GM18505 (cell line): ENCODE data around the gene AKIRIN1.
"Not testable (repeated sequence)": the region's sequence is repeated elsewhere in the genome, so short reads cannot be mapped to it uniquely, and the experiment has no call there.

ENCODE experiments used
- ATAC-seq: cut with Tn5 transposase; IDR thresholded peaks from one replicate; pipeline ENCODE4 v1.9.1; 2021; ENCODE audit not compliant: unreplicated experiment
- POLR2A ChIP-seq: IDR thresholded peaks from 4 replicates; pipeline ENCODE4 v1.6.1; 2011; ENCODE audit warnings: borderline replicate concordance; ENCODE audit not compliant: insufficient read depth, insufficient read length; ENCODE audit errors: extremely low read depth

AKIRIN1 gene

GRCh38 chr1:38989979-38990378 is 1.1 kb upstream of the AKIRIN1 start:
- TF ChIP-seq POLR2A, result no peak
- ATAC-seq, result no peak

GRCh38 chr1:38990386-38990737 is 714 bp upstream of the AKIRIN1 start:
- no peak for ATAC-seq
- no peak for TF ChIP-seq POLR2A

GRCh38 chr1:38991638-38992411 is 749 bp downstream of the AKIRIN1 start:
- TF ChIP-seq POLR2A, result no peak
- no peak for ATAC-seq

- no peak for ATAC-seq
- peak; percentile 22 for TF ChIP-seq POLR2A
These were observed 1.5 kb downstream of the AKIRIN1 start for GRCh38 chr1:38992412-38993111.

GRCh38 chr1:38994196-38994595 is 3.1 kb downstream of the AKIRIN1 start:
- no peak for TF ChIP-seq POLR2A
- no peak for ATAC-seq

- no peak for ATAC-seq
- no peak for TF ChIP-seq POLR2A
These were observed 6.2 kb downstream of the AKIRIN1 start for GRCh38 chr1:38997034-38997900.

GRCh38 chr1:38997901-38998190 is 6.8 kb downstream of the AKIRIN1 start:
- ATAC-seq, result no peak
- no peak for TF ChIP-seq POLR2A

GRCh38 chr1:39001516-39002421 is 10.7 kb downstream of the AKIRIN1 start:
- ATAC-seq, result no peak
- no peak for TF ChIP-seq POLR2A

GRCh38 chr1:39003281-39003680 is 12.2 kb downstream of the AKIRIN1 start:
- ATAC-seq, result no peak
- no peak for TF ChIP-seq POLR2A

- no peak for TF ChIP-seq POLR2A
- ATAC-seq, result no peak
These were observed 12.7 kb downstream of the AKIRIN1 start for GRCh38 chr1:39003794-39004193.

- ATAC-seq, result no peak
- no peak for TF ChIP-seq POLR2A
These were observed 15.2 kb downstream of the AKIRIN1 start for GRCh38 chr1:39006287-39006686.

GRCh38 chr1:39006726-39007645 is 15.9 kb downstream of the AKIRIN1 start:
- TF ChIP-seq POLR2A, result peak; percentile 27
- ATAC-seq, result no peak

- ATAC-seq, result not testable (repeated sequence)
These were observed 23.9 kb downstream of the AKIRIN1 start for GRCh38 chr1:39014956-39015355.
